ENCODE measurements around the gene ZBTB18. TPM values are rescaled to one million over a fixed set of nuclear protein-coding genes. Genes with fewer than 3 reads are reported as not detected.

Gene ZBTB18
- total RNA-seq, 2 experiments from 2014 or later = 8.2 TPM

DNA sequence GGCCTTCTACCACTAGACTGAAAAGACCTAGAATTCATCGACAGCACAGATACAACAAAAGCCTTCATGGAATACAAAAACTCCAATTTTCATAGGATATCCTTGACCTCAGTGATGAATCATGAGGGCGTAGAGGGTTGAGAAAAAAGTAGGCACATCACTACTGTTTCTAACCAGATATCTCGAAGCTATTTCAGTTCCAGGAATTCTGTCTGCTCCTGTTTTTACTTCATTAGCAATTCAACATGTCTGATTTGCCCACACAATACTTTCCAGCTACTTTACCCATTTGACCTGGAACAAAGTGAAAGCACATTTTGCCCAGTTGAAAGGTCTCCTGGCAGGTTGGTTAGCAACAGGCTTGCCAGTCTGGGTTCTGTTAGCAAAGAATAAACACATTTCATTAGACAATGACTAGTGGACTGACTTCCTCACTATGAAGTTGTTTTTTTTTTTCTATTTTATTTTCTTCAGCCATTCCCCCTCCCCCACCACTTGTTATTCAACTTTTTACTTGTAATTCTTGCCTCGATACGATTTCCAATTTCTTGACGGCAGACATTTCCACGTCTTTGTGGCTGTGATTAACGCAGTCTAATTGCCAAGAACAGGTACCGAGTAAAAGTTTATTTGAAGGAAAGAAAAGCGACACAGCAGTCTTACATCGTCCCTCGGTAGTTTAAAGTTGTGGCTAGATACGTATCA, 4.0 kb upstream of the ZBTB18 start:
- intact Hi-C loops (cut with micrococcal nuclease) = loop anchor here (10.0 kb wide), 1 partner anchor 192 kb away; the partner anchor contains the start of gene AKT3
- CTCF ChIA-PET = no interaction called here

DNA sequence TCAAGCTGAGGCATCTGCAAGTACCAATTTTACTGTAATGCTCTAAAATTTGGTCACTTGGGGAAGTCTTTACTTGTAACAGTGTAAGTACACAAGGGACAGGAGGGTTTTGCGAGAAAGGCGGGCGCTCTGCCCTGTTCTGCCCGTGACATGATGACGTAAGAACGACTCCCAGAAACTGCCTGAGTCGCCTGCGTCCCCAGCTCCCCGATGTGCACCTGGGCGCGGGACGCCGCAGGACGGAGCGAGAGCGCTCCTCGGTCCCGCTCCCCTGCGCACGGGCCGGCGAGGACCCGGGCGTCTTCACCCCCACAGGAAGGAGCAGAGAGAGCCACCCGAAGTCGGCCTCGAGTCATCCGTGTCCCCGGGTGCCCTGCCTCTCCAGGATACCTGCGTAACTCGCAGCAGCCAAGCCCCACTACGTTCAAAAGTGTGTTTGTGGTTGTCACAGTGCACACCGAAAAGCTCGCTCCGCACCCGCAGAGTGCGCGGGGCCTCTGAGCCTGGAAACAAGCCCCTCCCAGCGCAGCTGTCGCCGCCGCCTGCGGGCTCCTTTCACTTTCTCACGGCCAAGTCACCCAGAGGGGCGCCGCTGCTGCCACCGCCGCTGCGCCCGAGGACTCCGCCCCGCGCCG, 3.3 kb upstream of the ZBTB18 start:
- Mint-ChIP-seq H3K27ac (peak overlapping the region; percentile 96), H3K4me1 (ENCODE audit: low read depth) (peaks cover 44% of the 10 kb centered on the region), H3K9me3 (no peaks in the 10 kb centered on the region), H3K4me3 (peak overlapping the region; percentile 92), H3K27me3 (no peaks in the 10 kb centered on the region), H3K36me3 (ENCODE audit: low read depth) (no peaks in the 10 kb centered on the region)
- ATAC-seq (peak; percentile 41), DNase-seq (no peak)
- CTCF ChIA-PET = no interaction called here
- no peak for TF ChIP-seq CTCF (IDR thresholded peaks at IDR 0.05)
- intact Hi-C loops (cut with micrococcal nuclease) = loop anchor here (10.0 kb wide), 1 partner anchor 193 kb away; the partner anchor contains the start of gene AKT3
- POLR2A ChIA-PET = interaction anchor here (0.9 to 1.3 kb wide), 4 partner anchors 13 to 792 kb away, joined by 3 to 7 read pairs (median 3); partner anchors contain the start of genes CEP170 and SDCCAG8

More for the DNA sequence above, 4.0 kb upstream of the ZBTB18 start:
- POLR2A ChIA-PET = interaction anchor here (0.9 to 1.3 kb wide), 5 partner anchors 8 to 791 kb away, joined by 3 to 7 read pairs (median 3); partner anchors contain the start of genes CEP170 and SDCCAG8
- Mint-ChIP-seq H3K4me3 (peak overlapping the region; percentile 92), H3K36me3 (ENCODE audit: low read depth) (no peaks in the 10 kb centered on the region), H3K9me3 (no peaks in the 10 kb centered on the region), H3K27me3 (no peaks in the 10 kb centered on the region), H3K4me1 (ENCODE audit: low read depth) (peaks cover 44% of the 10 kb centered on the region), H3K27ac (peak overlapping the region; percentile 96)
- no peak for TF ChIP-seq CTCF (IDR thresholded peaks at IDR 0.05)
- no peak for ATAC-seq
- peak; percentile 7 for DNase-seq

- no peaks in the 10 kb centered on the region for H3K9me3 Mint-ChIP-seq
- POLR2A ChIA-PET = interaction anchor here (0.9 to 1.3 kb wide), 3 partner anchors 12 to 793 kb away, joined by 3 to 7 read pairs (median 3); partner anchors contain the start of genes CEP170 and SDCCAG8
- no peaks in the 10 kb centered on the region for H3K27me3 Mint-ChIP-seq
- no peak for TF ChIP-seq CTCF (IDR thresholded peaks at IDR 0.05)
- ATAC-seq (peak; percentile 93), DNase-seq (peak; percentile 97)
- CTCF ChIA-PET = no interaction called here
- H3K27ac Mint-ChIP-seq = peak overlapping the region; percentile 60
- H3K36me3 Mint-ChIP-seq (ENCODE audit: low read depth) = no peaks in the 10 kb centered on the region
- intact Hi-C loops (cut with micrococcal nuclease) = loop anchor here (10.0 kb wide), 1 partner anchor 194 kb away; the partner anchor contains the start of gene AKT3
- peak overlapping the region; percentile 92 for H3K4me3 Mint-ChIP-seq
- H3K4me1 Mint-ChIP-seq (ENCODE audit: low read depth) = peaks cover 44% of the 10 kb centered on the region
Observed at GRCh38 chr1:244048256-244049161, 2.6 kb upstream of the ZBTB18 start.

DNA sequence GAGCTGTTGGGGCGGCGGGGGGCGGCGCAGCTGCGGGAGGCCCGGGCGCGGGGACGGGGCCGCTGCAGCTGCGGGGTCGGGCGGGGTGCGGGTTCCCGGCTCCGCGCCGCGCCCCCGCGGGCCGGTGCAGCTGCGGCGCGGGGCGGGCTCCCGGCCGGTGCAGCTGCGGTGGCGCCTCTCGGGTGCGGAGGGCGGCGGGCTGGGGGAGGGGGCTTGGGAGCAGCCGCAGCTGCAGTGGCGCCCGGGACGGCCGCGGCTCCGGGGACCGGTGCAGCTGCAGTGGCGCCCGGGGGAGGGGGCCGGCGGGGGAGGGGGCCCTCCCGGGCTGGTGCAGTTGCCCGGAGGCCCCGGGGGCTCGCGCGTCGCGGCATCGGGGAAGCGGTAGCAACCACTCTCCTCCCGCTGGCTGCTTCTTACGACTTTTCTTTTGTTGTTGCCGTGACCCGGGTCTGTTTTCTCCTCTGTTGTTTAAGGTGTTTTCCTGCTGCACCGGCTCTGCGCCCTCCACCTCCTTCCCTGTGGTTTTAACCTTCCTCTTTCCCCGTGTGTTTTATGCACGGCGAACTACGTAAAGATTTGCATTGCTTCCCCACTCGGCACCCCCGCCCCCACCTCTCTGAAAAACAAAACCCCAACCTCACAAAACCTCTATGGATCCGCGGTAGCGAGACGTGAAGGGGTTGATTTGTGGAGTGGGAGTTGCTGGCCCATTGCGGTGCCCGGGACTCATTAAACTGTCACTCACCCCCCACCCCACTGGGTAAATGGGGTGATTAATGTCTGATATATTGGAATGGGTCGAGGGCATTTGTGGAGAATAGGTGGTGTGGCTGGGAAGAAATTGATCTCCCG, 1.7 kb upstream of the ZBTB18 start:
- DNase-seq (peak; percentile 53), ATAC-seq (no peak)
- peak overlapping the region; percentile 90 for H3K4me3 Mint-ChIP-seq
- intact Hi-C loops (cut with micrococcal nuclease) = loop anchor here (5.0 to 10.0 kb wide), 2 partner anchors 195 to 223 kb away; partner anchors contain the start of gene AKT3
- CTCF ChIA-PET = no interaction called here
- H3K27me3 Mint-ChIP-seq = no peaks in the 10 kb centered on the region
- peak overlapping the region; percentile 87 for H3K27ac Mint-ChIP-seq
- no peaks in the 10 kb centered on the region for H3K36me3 Mint-ChIP-seq (ENCODE audit: low read depth)
- H3K9me3 Mint-ChIP-seq = no peaks in the 10 kb centered on the region
- no peak for TF ChIP-seq CTCF (IDR thresholded peaks at IDR 0.05)
- peaks cover 44% of the 10 kb centered on the region for H3K4me1 Mint-ChIP-seq (ENCODE audit: low read depth)
- POLR2A ChIA-PET = interaction anchor here (0.9 kb wide), 1 partner anchor 11 kb away, joined by 3 read pairs; no protein-coding TSS in a partner anchor
